ENCODE data around the gene RABIF. TPM values are rescaled to one million over a fixed set of nuclear protein-coding genes. Genes with fewer than 3 reads are reported as not detected.
A peak's percentile ranks its signal among the peaks of the same experiment; 100 is the strongest.
"Not testable (repeated sequence)": the region's sequence is repeated elsewhere in the genome, so short reads cannot be mapped to it uniquely, and the experiment has no call there.

The RABIF gene
- total RNA-seq: 6.1 TPM
- long read RNA-seq, transcript RABIF-201 (2 exons, 2,430 nt): major isoform, 6 of 6 reads
- long read RNA-seq, partial matches to known transcripts: 0 of 6 reads
- long read RNA-seq, other reads (novel, unspliced or antisense): 0 of 6 reads

- DNase-seq (ENCODE audit: missing footprints) (peak; percentile 99), ATAC-seq (peak; percentile 99)
- intact Hi-C loops (cut with DNase I): loop anchor here (2.0 kb wide), 1 partner anchor 78 kb away; the partner anchor contains the start of gene PCAT6
Measured at GRCh38 chr1:202888531-202889360, at the start of gene RABIF. Gene RABIF, minus strand, starts transcription at chr1:202889149. Its CDS starts 51 bp downstream, at chr1:202889098.

GRCh38 chr1:202938287-202938925, 49.5 kb upstream of the RABIF start:
- ATAC-seq (no peak), DNase-seq (ENCODE audit: missing footprints) (no peak)
- intact Hi-C loops (cut with DNase I): no loop called here

- not testable (repeated sequence) for ATAC-seq; DNase-seq (ENCODE audit: missing footprints)
Measured at GRCh38 chr1:202936409-202936808, 47.5 kb upstream of the RABIF start.

GRCh38 chr1:202935844-202936243, 46.9 kb upstream of the RABIF start:
- intact Hi-C loops (cut with DNase I): no loop called here
- no peak for ATAC-seq
- DNase-seq (ENCODE audit: missing footprints): no peak

More at GRCh38 chr1:202936409-202936808, 47.5 kb upstream of the RABIF start:
- intact Hi-C loops (cut with DNase I): not testable (repeated sequence)

- DNase-seq (ENCODE audit: missing footprints): no peak
- intact Hi-C loops (cut with DNase I): no loop called here
- ATAC-seq: no peak
Measured at GRCh38 chr1:202934755-202935154, 45.8 kb upstream of the RABIF start.

GRCh38 chr1:202932476-202932875, 43.5 kb upstream of the RABIF start:
- ATAC-seq (no peak), DNase-seq (ENCODE audit: missing footprints) (no peak)
- intact Hi-C loops (cut with DNase I): no loop called here

- ATAC-seq (peak; percentile 99), DNase-seq (ENCODE audit: missing footprints) (peak; percentile 99)
- intact Hi-C loops (cut with DNase I): loop anchor here (1.0 to 2.0 kb wide), 2 partner anchors 40 to 72 kb away; partner anchors contain the start of gene CYB5R1
Measured at GRCh38 chr1:202926581-202927491, 37.9 kb upstream of the RABIF start, which contains the start of gene KLHL12. Gene KLHL12, minus strand, starts transcription at chr1:202927234. Its CDS starts 2,072 bp downstream, at chr1:202925162.

GRCh38 chr1:202923533-202923932, 34.6 kb upstream of the RABIF start:
- ATAC-seq (no peak), DNase-seq (ENCODE audit: missing footprints) (no peak)
- intact Hi-C loops (cut with DNase I): no loop called here

GRCh38 chr1:202919615-202920014, 30.7 kb upstream of the RABIF start:
- intact Hi-C loops (cut with DNase I): no loop called here
- DNase-seq (ENCODE audit: missing footprints) (no peak), ATAC-seq (no peak)

- DNase-seq (ENCODE audit: missing footprints): no peak
- intact Hi-C loops (cut with DNase I): no loop called here
Measured at GRCh38 chr1:202915146-202915545, 26.2 kb upstream of the RABIF start.

GRCh38 chr1:202912476-202912875, 23.5 kb upstream of the RABIF start:
- intact Hi-C loops (cut with DNase I); DNase-seq (ENCODE audit: missing footprints); ATAC-seq: not testable (repeated sequence)

More at GRCh38 chr1:202915146-202915545, 26.2 kb upstream of the RABIF start:
- no peak for ATAC-seq

GRCh38 chr1:202909494-202909893, 20.5 kb upstream of the RABIF start:
- DNase-seq (ENCODE audit: missing footprints) (no peak), ATAC-seq (no peak)
- intact Hi-C loops (cut with DNase I): no loop called here

- no peak for ATAC-seq
Measured at GRCh38 chr1:202908998-202909397, 20.0 kb upstream of the RABIF start.

GRCh38 chr1:202905331-202905730, 16.4 kb upstream of the RABIF start:
- no peak for DNase-seq (ENCODE audit: missing footprints)
- intact Hi-C loops (cut with DNase I): no loop called here
- no peak for ATAC-seq

More at GRCh38 chr1:202908998-202909397, 20.0 kb upstream of the RABIF start:
- intact Hi-C loops (cut with DNase I): no loop called here
- DNase-seq (ENCODE audit: missing footprints): no peak

- ATAC-seq; DNase-seq (ENCODE audit: missing footprints); intact Hi-C loops (cut with DNase I): not testable (repeated sequence)
Measured at GRCh38 chr1:202903808-202904207, 14.9 kb upstream of the RABIF start.

GRCh38 chr1:202901555-202901954, 12.6 kb upstream of the RABIF start:
- intact Hi-C loops (cut with DNase I): no loop called here
- ATAC-seq (no peak), DNase-seq (ENCODE audit: missing footprints) (no peak)

GRCh38 chr1:202892501-202892900, 3.6 kb upstream of the RABIF start:
- ATAC-seq: no peak
- DNase-seq (ENCODE audit: missing footprints): no peak
- intact Hi-C loops (cut with DNase I): no loop called here

GRCh38 chr1:202890392-202890791, 1.4 kb upstream of the RABIF start:
- DNase-seq (ENCODE audit: missing footprints) (no peak), ATAC-seq (no peak)
- intact Hi-C loops (cut with DNase I): no loop called here

GRCh38 chr1:202888221-202888530, 773 bp downstream of the RABIF start:
- intact Hi-C loops (cut with DNase I): loop anchor here (2.0 kb wide), 1 partner anchor 77 kb away; the partner anchor contains the start of gene PCAT6
- ATAC-seq: no peak
- DNase-seq (ENCODE audit: missing footprints): no peak
